Stimulated activated CD8-positive, alpha-beta memory T cell treated with anti-CD3 and anti-CD28 coated beads, Interleukin-15, amount 100 ng/mL, for 48 hours (primary cell): Measurements from ENCODE around the gene SPATC1L.
"Not testable (repeated sequence)": the region's sequence is repeated elsewhere in the genome, so short reads cannot be mapped to it uniquely, and the experiment has no call there.

Experiments used
- DNase-seq, 2 donors: peaks; one replicate each; pipeline ENCODE4 v3.0.0-alpha.2; 2020; ENCODE audit warnings: low read depth in 2 of 2

SPATC1L gene

DNA sequence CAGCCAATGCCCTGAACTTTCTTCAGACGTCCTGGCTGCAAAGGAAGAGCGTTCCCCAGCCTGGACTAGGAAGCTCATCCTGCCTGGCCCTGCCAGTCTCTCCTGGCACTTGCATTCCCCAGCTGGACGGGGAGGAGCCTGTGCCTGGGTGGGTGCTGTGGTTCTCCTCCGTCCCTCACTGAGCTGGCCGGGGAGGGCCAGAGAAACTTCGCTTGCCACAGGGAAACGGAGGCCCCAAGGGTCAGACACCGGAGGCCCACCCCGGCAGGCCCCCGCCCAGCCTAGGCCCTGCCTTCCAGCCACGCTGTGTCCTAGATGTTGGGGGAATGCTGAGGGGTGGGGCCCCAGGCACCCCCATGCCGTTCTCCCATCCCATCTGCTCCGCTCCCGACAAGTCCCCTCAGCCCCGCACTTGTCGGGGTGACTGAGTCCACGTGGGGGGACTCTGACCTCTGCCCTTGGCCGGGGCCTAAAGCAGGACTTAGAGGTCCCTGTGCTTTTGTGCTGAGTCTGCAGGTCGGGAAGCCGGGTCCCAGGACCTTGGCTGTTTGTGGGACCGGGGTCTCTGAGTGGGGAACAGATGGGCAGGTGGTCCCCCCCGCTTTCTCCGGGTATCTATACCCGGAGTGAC is 33.7 kb downstream of the SPATC1L start:
- no peak for DNase-seq

DNA sequence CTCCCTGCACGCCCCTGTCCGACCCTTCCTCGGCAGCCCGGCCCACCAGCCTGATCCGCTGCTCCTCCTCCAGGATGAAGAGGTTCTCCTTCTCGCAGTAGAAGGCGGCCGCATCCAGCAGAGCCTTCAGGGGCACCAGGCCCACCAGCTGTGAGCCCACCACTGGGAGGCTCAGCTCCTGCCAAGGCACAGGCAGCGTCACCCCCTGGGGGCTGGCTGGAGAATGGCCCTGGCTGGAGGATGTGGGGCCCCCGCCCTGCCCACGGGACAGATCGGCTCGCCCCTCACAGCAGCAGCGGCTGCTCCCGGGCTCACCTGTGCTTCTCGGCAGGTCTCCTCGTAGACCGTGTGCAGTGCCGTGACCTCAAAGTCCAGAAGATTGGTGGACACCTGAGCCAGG is 34.2 kb downstream of the SPATC1L start:
- DNase-seq = no peak

DNA sequence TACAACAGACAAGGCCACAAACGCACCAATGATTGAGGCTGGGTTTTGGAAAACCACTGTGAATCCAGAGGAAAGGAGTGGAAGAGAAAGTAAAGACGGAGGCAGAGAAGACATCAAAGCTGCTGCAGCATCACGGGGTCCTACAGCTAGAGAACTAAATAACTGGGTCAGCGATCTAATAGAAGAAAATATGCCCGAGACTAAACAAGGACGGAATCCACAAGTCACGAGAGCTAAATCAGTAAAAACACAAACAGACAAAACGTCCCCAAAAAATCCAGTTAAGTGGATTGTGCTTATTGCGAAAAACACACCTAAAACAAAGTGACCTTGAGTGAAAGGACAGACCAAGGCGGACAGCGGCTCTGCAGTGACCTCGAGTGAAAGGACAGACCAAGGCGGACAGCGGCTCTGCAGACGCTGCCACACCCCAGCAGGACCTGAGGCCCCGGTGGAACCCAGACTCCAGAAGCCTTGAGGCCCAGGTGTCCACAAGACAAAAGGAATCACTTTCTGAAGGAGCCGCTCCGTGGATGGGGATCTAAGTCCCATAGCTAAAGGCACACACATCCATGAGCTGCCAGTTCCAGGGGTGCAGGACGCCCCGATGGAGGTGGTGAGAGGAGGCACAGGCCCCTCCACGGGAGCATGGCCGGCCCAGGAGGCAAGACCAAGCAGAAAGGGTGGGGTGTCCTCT is 34.9 kb downstream of the SPATC1L start:
- no peak for DNase-seq

DNA sequence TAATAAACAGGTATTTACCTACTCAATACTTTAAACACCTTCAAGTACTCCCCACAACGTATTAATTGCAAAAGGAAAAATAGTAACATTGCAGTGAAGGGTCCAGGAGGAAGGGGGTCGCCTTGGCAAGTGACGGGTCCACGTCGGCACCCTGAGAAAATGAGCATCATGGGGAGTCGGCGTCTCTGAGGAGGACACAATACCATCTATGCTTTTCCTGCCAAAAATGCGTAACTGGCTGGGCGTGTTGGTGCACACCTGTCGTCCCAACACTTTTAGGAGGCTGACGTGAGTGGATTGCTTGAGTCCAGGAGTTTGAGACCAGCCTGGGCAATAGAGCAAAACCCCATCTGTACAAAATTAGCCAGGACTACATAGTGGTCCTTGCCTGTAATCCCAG is 36.2 kb downstream of the SPATC1L start:
- no peak for DNase-seq

DNA sequence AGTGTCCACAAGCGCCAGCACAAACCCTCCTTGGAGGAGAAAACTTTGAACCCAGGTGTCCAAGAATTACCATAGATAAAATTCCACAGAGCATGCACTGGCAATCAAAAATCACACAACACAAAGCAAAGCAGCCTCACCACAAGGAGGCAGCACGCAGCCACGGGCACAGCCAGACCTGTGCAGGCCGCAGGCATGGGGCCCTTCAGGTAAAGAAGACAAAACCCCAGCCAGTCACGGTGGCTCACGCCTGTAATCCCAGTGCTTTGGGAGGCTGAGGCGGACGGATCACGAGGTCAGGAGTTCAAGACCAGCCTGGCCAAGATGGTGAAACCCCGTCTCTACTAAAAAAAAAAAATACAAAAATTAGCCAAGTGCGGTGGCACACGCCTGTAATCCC is 36.8 kb downstream of the SPATC1L start:
- peak; percentile 28 to 42 for DNase-seq

DNA sequence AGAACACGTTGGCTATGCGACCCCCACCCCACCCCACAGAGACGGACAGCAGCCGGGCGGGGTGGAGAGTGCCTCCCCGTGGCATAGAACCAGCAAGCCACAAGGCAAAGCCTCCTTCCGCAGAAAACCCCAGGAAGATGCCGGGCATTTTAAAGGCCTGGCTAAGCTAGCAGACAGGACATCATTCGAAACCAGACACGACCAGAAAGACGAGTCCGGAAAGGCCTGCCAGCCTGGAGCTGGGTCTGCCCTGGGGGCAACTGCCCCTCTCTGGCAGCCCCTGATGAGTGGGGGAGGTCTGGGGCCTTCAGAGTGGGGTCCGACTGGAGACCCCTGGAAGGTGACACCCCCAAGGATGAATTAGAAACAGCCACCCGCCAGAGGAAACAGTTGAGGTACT is 37.4 kb downstream of the SPATC1L start:
- no peak for DNase-seq

DNA sequence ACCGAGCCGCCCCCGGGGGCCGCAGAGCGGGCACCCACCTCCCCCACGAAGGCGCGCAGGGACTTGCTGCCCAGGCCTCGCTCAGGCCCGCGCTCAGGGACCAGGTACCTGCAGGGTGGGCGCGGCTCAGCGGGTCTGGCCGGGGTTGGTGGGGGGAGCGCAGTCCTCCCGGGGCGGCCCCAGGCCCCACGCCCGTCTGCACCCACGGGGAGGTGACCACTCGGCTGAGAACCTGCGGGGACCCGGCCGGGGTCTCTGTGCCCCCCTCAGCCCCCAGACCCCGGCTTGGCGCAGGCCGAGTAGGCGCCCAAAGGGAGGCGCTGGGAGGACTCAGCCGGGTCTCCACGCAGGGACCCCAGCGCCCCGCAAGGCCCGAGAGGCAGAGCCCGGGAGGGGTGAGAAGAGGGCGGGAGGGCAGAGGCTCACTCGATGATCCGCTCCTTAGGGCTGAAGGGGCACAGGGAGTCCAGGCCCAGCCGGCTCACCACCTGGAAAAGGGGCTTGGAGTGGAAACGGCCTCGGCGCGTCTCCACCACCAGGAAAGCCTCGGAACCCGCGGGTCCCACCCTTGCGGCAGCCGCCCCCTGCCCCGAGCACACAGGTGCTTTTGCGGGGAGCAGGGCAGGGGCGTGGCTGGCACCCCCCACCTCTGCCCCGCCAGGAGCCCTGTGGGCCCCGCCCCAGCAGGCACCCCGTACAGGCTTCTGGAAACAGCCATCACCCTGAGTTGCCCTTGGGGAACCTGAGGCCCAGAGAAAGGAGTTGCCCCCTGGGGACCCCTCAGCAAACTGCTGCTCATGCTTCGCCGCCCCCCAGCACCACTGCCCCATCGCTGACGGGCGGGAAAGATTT is 38.2 kb downstream of the SPATC1L start:
- no peak for DNase-seq

DNA sequence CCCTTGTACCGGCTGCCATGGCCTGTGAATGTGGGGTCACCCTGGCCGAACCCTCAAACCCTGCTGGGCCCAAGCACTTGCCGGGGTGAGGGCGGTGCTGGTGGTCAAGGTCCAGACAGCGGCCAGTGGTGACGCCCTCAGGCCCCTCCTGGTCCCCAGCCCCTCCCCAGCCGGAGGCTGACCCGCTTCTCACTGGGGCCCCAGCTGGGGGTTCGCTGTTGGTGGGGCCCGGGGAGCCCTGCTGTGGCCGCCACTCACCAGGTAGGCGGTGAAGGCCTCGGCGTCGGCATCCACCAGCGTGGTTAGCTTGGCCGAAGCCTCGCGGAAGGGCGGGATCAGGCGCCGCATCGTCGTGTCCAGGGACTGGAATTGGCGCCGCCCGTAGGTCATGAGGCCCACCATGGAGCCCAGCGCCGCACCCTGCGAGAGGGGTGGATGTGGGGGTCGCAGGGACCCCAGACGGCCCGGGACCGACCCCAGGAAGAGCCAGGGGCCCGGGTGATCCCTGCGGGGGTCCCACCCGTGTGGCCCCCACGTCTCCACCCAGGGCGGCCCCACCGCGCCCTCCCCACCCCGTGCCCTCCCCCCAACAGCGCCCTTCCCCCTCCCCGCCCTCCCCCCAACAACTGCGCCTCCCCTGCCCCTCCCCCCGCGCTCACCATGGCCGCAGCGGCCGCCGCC is 39.0 kb downstream of the SPATC1L start:
- no peak for DNase-seq

DNA sequence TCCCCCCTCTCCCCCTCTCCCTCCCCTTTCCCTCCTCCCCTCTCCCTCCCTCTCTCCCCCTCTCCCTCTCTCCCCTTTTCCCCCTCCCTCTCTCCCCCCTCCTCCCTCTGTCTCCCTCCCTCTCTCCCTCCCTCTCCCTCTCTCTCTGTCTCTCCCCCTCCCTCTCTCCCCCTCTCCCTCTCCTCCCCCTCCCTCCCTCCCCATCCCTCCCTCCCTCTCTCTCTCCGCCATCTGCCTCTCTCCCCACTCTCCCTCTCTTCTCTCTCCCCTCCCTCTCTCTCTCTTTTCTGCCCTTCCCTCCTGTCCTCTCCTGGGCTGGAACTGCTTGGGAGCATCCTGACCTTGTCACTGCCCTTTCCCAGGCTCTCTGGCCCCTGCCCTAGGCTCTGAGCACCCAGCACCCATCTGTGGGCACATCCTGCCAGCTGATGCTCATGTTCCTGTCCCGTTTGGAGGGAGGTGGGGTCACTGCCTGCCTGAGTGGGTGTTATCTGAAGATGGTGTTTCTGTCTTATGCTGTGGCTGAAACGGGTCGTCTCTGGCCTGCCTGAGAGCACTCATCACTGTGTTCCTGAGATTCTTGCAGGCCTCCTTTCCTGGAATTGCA is 39.7 kb downstream of the SPATC1L start:
- DNase-seq = no peak

DNA sequence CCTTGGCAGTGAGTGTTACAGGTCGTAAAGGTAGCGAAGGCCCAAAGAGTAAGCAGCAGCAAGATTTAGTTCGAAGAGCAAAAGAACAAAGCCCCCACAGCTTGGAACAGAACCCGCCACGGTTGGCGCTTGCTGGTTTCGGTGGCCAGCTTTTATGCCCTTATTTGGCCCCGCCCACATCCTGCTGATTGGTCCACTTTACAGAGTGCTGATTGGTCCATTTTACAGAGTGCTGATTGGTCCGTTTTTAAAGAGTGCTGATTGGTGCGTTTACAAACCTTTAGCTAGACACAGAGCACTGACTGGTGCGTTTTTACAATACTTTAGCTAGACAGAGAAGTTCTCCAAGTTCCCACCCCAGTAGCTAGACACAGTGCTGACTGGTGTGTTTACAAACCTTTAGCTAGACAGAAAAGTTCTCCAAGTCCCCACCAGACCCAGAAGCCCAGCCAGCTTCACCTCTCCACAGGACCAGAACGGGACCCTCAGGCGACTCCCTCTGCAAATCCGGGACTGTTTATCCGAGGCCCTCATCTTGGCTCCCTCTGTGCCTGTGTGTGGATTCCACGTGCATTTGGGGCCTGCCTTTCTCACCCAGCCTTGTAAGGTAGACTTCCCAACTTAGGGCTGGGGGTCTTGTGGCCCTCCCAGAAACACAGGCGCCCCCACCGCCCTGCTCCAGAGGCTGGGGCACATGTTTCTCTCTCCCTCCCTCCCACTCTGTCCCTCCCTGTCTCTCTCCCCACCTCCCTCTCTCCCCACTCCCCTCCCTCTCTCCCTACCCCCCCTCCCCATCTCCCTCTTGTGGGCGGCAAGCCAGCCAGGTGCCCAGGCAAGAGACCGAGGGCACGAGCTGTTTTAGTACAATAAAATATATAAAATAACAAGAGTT is 41.4 kb downstream of the SPATC1L start:
- no peak for DNase-seq

DNA sequence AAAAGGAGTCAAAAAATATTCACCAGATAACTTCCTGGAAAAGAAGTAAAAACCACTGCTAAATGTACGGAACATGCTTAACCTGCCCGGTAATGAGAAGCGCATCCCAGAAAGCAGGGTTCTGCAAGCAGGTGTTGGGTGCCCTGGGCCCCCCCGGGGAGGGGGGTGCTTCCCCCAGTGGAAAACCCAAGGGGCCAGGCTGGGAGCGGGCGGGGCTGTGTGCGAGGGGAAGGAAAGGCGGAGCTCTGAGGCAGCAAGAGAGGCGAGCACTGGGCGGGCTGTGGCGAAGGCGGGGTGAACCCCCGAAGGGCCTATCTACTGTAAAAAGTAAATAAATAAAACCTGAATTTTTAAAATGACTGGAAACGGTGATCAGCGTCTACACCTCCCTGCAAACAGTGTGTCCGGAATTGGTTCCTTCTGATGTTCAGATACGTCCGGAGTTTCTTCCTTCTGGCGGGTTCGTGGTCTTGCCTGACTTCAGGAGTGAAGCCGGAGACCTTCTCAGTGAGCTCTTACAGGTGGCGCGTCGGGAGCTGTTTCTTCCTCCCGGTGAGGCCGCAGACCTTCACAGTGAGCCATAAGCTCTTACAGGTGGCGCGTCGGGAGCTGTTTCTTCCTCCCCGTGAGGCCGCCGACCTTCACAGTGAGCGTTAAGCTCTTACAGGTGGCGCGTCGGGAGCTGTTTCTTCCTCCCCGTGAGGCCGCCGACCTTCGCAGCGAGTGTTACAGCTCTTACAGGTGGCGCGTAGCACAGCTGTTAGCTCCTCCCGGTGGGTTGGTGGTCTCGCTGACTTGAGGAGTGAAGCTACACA is 42.3 kb downstream of the SPATC1L start:
- no peak for DNase-seq

DNA sequence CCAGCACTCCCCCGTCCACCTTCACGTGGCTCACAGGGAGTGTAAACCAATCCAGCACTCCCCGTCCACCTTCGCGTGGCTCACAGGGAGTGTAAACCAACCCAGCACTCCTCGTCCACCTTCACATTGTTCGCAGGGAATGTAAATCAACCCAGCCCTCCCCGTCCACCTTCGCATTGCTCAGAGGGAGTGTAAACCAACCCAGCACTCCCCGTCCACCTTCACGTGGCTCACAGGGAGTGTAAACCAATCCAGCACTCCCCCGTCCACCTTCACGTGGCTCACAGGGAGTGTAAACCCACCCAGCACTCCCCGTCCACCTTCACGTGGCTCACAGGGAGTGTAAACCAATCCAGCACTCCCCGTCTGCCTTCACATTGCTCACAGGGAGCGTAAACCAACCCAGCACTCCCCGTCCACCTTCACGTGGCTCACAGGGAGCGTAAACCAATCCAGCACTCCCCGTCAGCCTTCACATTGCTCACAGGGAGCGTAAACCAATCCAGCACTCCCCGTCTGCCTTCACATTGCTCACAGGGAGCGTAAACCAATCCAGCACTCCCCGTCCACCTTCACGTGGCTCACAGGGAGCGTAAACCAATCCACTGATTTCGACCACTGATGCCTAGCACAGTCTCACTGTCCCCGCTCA is 43.8 kb downstream of the SPATC1L start:
- DNase-seq = not testable (repeated sequence)

DNA sequence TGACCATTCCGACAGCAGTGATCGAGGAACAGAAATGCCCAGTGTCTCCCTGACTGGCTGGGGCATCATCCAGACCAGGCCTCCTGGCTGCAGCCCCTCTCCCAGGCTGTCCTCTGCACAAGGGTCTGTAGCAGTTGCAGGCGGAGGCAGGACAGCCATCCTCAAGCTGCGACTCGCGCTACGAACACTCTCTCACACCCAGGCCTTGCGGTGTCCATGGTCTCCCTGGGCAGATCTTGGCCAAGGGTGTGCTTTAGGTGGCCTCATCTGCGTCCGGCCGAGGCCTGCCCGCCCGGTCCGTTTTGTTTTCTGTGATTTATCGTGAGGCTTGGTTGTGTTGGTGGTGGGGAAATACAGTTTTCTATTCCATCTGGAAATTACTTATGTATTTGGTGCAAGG is 44.6 kb downstream of the SPATC1L start:
- no peak for DNase-seq

DNA sequence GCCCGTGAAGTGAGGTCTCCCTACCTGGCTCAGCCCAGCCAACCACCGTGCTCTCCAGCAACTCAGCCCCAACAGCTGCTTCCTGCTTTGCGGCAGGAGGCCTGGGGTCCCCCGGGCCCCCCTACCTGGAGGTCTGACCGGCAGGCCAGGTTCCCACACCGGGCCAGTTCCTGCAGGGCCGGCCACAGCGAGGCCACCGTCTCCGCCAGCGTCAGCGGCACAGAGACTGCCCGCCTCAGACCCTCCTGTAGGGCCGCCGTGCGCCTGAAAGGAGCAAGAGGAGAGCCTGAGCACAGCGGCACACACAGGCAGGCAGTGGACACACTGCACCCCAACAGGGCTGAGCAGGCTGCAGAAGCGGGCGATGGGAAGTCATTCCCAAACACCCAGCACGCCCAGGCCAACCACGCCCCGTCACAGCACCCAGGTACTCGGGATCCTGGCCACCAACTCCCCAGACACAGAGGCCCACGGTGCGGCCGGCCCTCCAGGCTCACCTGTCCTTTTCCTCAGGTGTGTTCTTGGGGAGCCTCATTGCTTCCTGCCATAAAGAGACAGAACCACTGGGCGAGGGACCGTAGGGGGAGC is 45.8 kb downstream of the SPATC1L start:
- DNase-seq = no peak

DNA sequence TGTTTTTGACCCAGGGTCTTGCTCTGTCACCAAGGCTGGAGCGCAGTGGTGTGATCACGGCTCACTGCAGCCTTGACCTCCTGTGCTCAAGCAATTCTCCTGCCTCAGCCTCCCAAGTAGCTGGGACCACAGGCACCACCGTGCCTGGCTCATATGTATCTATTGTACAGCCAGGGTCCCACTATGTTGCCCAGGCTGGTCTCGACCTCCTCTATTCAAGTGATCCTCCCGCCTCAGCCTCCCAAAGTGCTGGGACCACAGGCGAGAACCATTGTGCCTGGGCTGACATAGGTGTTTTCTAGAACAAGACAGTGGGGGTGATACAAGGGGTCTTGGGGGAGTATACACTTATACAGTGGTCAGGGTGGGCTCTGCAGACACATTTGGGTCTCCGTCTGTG is 46.4 kb downstream of the SPATC1L start:
- DNase-seq = no peak

DNA sequence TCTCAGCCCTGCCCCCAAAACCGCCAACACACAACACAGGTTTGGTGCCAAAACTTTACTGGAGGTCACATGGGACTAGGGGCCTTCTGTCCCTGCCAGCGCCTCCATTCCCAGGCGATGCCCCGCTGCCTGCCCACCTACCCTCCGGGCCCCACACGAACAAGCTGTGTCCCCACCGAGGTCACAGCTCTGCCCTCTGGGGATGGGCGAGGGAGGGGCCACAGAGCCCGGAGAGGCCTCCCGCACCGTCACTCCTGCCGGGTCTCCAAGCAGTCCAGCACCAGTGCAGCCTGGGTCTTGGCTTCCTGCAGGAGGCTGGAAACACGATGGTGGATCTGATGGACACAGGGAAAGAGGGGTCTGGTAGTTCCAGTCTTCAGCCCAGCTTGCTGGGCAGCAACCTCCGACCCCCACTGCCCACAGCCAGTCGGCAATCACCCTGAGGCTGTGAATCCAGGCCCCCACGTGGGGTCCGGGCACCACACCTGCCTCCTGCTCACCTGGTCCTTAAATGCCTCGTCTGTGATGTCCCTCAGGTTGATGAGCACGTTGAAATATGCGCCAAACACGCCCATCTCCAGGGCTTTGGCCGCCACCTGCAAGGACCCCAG is 47.4 kb downstream of the SPATC1L start:
- DNase-seq = no peak

DNA sequence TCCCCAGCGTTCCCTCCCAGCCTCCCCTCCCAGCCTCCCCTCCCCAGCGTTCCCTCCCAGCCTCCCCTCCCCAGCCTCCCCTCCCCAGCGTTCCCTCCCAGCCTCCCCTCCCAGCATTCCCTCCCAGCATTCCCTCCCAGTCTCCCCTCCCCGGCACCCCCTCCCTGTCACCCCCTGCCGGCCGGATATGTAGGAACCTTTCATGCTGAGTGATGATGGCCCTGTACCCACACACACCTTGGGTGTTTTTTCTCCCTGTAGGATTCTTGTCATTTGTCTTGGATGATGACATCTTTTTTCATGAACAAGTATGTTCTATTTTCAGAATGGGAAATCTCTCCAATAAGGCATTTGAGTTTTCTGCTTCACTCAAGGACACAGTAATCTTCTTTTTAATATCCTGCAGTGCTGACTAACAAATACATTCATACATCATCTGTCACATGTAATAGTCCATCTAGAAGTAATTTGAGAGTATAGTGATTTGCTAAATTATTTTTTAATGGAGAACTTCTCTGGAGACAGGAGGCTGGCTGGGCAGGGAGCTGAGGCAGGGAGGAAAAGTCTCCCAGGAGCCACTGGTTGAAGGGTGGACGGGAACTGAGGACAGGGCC is 48.4 kb downstream of the SPATC1L start:
- DNase-seq = no peak
